GM19463 (cell line): Measurements from ENCODE around the gene FGB.
A peak's percentile ranks its signal among the peaks of the same experiment; 100 is the strongest.

ENCODE experiments used
- ATAC-seq: cut with Tn5 transposase; IDR thresholded peaks from one replicate; pipeline ENCODE4 v1.9.1; 2021; ENCODE audit warnings: mild to moderate bottlenecking, moderate library complexity; ENCODE audit not compliant: unreplicated experiment

The FGB gene

DNA sequence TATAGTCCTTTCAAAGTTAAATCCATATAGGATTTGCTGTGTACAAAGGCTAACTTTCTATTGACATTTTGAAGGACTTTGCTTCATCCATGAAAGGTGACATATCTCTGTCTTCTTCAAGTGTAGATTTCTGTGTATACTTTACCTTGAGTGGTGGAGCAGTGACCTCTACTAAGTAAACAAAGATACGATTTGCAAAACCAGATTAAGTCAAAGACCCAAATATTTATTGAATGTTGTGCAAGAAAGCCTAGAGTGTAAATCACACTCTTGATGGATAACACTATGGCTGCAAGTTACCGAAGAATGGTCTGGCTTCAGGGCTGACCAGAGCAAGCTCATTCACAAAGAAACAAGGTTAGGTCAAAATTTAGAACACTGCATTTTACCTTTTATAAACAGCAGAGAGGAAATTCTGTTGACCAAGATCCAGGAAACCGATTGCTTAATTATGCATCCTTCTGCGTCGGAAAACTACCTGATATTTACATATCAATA, 55.1 kb downstream of the FGB start:
- no peak for ATAC-seq

DNA sequence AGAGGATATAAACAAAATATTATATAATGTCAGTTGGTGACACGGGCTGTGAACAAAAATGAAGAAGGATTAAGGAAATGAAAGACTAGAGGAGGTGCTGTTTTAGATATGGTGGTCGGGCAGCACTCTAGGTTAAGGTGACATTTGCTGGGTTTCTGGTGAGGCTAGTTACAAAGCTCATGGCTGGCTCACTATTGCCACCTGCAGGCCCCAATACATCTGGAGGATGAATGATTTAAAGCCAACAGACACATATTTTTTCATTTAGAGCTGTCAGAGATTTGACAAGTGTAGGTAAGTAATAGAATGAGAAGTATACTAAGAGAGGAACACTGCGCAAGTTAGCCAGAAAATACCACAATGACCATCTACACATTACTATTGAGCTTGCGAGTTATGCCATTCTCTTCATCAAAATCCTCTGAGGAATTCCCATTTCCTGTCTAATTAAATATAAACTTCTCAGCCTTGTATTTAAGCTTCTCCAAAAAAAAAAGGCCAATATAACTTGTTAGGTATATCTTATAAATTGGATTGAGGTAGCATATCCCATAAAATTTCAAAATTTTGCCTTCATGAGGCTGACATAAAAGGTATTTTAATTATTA, 56.0 kb downstream of the FGB start:
- peak; percentile 55 for ATAC-seq

DNA sequence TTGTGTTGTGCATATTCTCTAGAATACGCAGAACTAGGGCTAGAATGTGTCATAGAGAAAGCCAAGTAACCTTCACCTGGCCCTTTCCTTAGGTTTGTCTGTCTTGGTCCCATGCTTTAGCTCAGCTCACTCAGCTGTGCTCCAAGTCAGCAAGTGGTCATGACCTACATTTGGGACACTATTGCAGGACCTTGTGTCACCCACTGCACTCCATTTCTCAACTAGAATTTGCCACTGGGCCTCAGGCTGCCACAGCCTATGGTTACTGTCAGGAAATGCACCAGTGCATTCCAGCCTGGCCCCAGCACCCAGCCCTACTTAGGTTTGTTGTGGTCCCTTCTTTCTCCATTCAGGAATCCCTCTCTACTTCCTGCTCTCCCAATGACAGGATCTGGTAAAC, 57.3 kb downstream of the FGB start:
- ATAC-seq: no peak
